22Rv1 (cell line): ENCODE measurements around the gene SERPINA5.
"Not testable (repeated sequence)": the region's sequence is repeated elsewhere in the genome, so short reads cannot be mapped to it uniquely, and the experiment has no call there.

Experiments used
- H3K27ac ChIP-seq: fragments of 450-650 bp; 2 replicates; pipeline ENCODE4 v1.5.1; 2017
- ZFX ChIP-seq: fragments of 450-650 bp; IDR thresholded peaks from 2 replicates; pipeline ENCODE4 v1.6.1; 2017; ENCODE audit warnings: antibody characterized with exemption, borderline replicate concordance
- TF ChIP-seq, protein P1 (sequence below): fragments of 450-650 bp; IDR thresholded peaks from 2 replicates; pipeline ENCODE4 v1.5.1; 2017; ENCODE audit warnings: mild to moderate bottlenecking

Gene SERPINA5

DNA sequence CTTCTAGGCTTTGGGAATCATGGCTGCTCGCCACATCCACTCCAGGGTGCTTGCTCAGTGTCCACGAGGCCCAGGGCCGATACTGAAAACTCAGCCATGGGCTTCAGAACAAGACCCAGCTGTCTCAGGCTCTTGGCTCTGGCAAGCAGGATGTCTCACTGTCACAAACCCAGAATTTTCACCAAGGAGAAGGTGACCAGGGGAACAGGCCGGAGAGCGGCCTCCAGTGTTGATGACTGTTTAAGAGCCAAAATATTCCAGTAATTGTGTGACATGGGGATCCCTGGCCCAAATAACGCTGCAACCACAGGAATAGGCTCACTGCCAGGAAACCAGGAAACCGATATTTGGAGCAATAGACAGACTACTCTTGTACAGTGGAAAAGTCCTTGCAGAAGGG, 9.8 kb upstream of the SERPINA5 start:
- no peak for TF ChIP-seq ZFX
- TF ChIP-seq, protein P1, sequence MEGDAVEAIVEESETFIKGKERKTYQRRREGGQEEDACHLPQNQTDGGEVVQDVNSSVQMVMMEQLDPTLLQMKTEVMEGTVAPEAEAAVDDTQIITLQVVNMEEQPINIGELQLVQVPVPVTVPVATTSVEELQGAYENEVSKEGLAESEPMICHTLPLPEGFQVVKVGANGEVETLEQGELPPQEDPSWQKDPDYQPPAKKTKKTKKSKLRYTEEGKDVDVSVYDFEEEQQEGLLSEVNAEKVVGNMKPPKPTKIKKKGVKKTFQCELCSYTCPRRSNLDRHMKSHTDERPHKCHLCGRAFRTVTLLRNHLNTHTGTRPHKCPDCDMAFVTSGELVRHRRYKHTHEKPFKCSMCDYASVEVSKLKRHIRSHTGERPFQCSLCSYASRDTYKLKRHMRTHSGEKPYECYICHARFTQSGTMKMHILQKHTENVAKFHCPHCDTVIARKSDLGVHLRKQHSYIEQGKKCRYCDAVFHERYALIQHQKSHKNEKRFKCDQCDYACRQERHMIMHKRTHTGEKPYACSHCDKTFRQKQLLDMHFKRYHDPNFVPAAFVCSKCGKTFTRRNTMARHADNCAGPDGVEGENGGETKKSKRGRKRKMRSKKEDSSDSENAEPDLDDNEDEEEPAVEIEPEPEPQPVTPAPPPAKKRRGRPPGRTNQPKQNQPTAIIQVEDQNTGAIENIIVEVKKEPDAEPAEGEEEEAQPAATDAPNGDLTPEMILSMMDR = no peak
- no peak overlapping the region for H3K27ac ChIP-seq

DNA sequence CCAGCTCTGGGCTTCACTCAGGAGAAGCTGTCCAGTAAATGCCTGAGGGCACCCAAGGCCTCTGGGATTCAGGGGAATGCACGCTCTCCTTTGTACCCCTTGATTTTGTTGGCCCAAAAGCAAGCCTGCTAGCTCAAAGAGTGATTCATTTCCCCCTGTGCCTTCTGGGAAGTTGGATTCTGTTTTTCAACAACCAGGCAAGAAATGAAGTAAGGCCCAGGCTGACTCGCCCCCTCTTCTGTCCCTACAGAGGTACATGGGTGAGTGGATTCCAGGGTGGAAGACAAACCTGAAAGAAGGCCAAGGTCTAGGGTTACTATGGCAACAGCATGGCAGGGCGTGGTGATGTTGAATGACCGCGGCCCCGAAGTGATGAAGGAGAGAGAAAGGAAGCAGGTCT, 9.3 kb upstream of the SERPINA5 start:
- TF ChIP-seq, protein P1 = no peak
- no peak for TF ChIP-seq ZFX
- no peak overlapping the region for H3K27ac ChIP-seq

DNA sequence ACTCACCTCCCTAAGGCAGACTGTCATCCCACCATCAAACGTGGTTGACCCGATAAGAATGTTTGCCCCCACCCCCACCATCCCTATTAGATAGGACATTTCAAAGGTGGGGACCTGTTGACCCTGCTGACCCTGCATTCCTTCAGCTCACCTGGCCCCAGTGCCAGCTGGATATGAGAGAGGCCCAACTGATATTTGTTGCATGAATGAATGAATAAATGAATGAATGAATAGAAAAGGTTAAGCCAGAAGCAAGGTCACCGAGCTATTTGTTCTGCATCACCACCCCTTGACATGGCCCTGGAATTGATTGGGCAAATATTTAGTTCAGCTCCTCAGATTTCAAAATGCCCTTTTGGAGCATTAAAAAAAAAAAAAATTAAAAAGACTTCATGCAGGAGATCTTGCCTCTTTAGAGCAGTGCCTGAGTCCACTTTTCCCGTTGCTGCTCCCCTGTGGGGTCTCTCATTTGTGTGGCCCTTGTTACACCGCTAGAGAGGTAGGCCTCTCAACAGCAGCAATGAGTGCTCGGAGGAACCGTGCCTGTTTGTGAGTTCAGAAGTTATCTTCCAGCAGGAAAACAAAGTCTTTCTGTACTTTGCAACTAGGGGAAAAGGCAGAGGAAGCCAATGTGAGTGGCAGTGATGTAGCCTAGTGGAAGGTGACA, 8.5 kb upstream of the SERPINA5 start:
- H3K27ac ChIP-seq = no peak overlapping the region
- TF ChIP-seq, protein P1 = no peak
- TF ChIP-seq ZFX = no peak

DNA sequence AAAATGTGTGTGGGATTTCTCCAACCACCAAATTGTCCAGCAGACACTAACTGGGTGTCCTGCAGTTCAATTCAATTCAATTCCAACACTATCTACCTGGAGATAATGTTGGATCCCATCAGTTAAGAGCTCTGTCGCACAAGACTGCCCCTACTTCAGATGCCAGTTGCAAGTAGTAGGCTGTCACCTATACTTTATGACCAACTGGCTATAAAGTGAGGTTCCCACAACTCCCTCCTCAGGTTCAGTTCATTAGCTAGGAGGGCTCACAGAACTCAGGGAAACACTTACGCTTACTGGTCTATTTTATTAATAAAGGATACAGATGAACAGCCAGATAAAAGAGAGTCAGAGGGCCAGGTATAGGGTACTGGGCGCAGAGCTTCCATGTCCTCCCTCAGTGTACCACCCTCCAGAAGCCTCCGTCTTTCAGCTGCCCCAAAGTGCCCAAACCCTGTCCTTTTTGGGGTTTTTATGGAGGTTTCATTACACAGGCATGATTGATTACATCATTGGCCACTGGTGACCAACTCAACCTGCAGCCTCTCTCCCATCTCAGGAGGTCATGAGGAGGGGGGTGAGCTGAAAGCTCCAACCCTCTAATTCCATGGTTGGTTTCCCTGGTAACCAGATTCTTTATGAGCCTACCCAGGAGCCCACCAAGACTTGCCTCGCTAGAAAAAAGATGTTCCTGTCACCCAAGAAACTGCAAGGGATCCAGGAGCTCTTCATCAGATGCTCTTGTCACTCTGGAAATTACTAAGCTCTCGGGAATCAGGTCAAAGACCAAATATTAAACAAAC, 7.5 kb upstream of the SERPINA5 start:
- TF ChIP-seq ZFX = no peak
- TF ChIP-seq, protein P1 = no peak
- no peak overlapping the region for H3K27ac ChIP-seq

DNA sequence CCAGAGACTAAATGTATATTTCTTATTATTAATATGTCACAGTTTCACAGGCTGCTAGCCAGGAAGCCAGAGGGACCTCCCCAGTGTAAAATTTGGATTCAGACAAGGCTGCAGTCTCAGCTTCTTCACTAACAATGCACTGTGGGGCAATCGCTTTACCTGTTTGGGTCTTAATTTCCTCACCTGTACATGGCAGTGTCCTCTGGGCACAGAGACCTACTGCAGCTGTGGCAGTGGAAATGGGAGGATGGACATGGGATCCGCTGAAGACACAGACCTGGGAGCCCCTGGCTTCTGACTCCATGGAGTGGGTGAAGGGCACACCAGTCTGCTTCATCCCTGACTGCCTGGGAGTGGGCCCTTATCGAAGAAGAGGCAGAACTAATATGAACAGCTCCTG, 6.9 kb upstream of the SERPINA5 start:
- no peak for TF ChIP-seq ZFX
- TF ChIP-seq, protein P1 = no peak
- no peak overlapping the region for H3K27ac ChIP-seq

DNA sequence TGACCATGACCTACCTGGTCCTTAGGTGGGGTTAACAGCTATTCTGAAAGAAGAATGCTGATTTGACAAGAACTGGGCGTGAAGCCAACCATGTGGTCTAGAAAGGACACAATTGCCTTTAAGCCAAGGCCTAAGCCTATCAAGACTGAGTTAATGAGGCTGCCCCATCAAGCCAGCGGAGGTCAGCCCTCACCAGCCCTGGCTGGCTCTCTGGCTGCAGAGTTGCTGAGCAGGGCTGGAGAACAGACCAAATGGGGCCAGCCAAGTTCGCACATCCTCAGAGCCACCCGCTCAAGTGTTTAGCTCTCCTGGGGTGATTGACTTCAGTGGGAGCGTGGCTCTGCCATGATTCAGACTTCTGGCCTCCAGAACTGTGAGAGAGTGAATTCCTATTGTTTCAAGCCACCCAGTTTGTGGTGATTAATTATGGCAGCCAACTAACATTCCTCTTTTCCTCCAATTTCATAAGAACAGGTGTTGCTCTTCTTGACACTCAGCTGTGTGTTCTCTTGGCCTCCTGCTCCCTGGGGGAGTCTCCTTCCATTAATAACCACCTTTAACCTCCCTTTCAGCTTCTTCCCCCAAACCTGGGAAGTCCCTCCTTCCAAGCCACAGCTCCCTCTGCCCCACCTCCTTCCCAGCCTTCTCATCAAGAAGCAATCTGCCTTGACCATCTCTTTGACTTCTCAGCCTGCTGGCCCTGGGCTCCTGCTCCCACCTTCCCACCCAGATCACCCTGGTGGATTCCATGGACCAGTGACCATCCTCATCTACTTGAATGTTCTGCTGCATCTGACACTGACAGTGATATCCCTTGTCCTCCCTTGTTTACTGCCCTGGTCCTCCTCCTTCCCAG, 5.3 kb upstream of the SERPINA5 start:
- no peak for TF ChIP-seq ZFX
- TF ChIP-seq, protein P1 = no peak
- H3K27ac ChIP-seq = no peak overlapping the region

DNA sequence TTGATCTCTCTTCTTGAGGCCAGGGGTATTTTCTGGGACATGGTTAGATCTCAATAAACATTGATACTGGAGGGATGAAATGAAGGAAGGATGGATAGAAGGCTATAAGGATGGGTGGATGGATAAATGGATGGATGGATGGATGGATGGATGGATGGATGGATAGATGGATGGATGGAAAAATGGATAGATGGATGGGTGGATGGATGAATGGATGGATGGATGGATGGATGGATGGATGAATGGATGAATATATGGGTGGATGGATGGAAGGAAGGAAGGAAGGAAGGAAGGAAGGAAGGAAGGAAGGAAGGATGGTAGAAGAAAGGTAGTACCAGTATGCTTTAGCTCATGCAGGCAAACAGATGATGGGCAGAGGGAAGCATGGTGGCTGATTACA, 3.8 kb upstream of the SERPINA5 start:
- not testable (repeated sequence) for H3K27ac ChIP-seq
